ENCODE results near the gene PPP2R5C.

Gene PPP2R5C

GRCh38 chr14:101840649-101841369 is 79.3 kb downstream of the PPP2R5C start:
- DNase-seq (ENCODE audit: low spot score), result no peak

GRCh38 chr14:101843038-101843437 is 81.5 kb downstream of the PPP2R5C start:
- no peak for DNase-seq (ENCODE audit: low spot score)

DNA sequence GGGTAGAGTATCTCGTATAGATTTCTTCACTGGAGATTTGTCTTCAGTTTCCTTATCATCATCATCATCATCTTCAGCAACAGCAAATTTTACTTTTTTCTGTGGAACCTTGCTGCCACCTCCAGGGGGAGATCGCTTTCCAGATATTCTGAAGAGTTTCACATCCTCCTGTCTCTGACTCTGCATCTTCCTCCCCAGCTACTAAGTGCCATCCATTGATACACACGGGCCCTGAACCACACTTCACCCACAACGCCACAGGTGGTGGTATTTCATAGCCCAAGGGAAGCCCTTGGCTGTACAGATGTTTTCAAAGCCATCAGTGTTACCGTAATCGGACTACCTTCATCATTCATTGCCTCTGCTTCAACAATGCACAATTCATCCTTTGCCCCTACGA is 82.2 kb downstream of the PPP2R5C start:
- DNase-seq (ENCODE audit: low spot score), result no peak

- no peak for DNase-seq (ENCODE audit: low spot score)
These were observed 82.7 kb downstream of the PPP2R5C start for GRCh38 chr14:101844219-101844618.

DNA sequence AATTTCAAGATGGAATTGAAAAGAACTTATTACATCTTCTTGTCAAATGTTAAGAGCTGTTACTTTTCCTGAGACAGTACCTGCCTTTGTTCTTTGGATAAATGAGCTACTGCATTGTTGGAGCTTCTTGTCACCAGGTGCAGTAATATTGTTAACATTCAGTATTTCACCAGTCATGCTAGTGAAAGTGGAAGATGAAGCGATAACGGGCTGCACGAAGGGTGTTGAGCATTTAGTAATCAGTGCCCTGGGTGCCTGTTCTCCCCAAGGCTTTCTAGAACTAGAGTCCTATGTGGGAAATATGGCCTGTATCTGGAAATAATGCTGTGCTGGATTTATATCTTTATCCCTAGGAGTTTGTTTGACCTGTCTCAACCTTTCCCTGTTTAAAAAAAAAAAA is 83.2 kb downstream of the PPP2R5C start:
- no peak for DNase-seq (ENCODE audit: low spot score)

GRCh38 chr14:101845496-101845895 is 84.0 kb downstream of the PPP2R5C start:
- DNase-seq (ENCODE audit: low spot score), result no peak

GRCh38 chr14:101845896-101846295 is 84.4 kb downstream of the PPP2R5C start:
- no peak for DNase-seq (ENCODE audit: low spot score)

GRCh38 chr14:101849125-101849524 is 87.6 kb downstream of the PPP2R5C start:
- no peak for DNase-seq (ENCODE audit: low spot score)

DNA sequence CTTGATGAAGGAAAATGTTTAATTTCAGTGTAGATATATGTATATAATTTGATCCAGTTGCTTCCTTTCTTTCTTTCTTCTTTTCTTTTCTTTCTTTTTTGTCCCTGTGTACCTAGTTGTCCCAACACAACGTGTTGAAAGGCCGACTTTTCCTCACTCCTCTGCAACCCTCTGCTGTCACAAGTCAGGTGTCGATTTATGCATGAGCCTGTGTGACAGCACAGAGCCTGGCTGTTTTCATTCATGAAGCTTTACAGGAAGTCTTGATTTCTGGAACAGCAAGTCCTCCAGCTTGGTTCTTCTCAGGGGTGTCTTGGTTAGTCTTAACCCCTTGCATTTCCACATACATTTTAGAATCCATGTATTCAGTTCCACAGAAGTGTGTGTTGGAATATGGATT is 88.1 kb downstream of the PPP2R5C start:
- DNase-seq (ENCODE audit: low spot score), result no peak

DNA sequence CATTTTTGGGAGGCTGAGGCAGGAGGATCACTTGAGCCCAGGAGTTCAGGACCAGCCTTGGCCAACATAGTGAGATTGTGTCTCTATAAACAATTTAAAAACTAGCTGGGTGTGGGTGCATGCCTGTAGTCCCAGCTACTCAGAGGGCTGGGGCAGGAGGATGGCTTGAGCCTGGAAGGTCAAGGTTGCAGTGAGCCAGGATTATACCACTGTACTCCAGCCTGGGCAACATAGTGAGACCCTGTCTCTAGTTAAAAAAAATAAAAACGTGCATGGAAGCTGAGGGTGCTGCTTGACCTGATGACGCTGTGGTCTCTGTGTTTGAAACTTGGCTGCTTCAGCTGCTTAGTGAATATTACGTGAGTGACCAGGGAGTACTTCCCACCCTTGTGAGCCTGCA is 89.7 kb downstream of the PPP2R5C start:
- no peak for DNase-seq (ENCODE audit: low spot score)

- no peak for DNase-seq (ENCODE audit: low spot score)
These were observed 90.4 kb downstream of the PPP2R5C start for GRCh38 chr14:101851736-101852405.

DNA sequence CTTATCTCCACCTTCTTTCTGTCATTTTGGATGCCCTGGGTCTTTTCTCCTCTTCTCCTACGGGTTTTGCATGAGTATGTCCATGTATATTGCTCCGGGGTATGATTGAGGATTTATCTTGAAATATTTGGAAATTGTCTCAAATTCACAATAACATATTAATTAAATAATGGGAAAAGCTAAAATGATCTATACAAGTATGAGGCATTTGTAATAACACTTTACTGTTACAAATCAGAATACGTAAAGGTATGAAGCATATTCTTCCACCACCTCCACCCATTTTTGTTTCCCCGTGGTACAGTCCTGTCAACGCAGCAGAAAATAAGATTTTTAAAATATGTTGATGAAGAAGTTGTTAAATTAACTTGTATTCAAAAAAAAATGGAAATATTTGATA is 91.3 kb downstream of the PPP2R5C start:
- DNase-seq (ENCODE audit: low spot score), result no peak

GRCh38 chr14:101853455-101854018 is 92.0 kb downstream of the PPP2R5C start:
- no peak for DNase-seq (ENCODE audit: low spot score)

- DNase-seq (ENCODE audit: low spot score), result no peak
These were observed 92.9 kb downstream of the PPP2R5C start for GRCh38 chr14:101854366-101854765.

GRCh38 chr14:101855958-101856357 is 94.4 kb downstream of the PPP2R5C start:
- no peak for DNase-seq (ENCODE audit: low spot score)

- no peak for DNase-seq (ENCODE audit: low spot score)
These were observed 95.0 kb downstream of the PPP2R5C start for GRCh38 chr14:101856536-101856935.

DNA sequence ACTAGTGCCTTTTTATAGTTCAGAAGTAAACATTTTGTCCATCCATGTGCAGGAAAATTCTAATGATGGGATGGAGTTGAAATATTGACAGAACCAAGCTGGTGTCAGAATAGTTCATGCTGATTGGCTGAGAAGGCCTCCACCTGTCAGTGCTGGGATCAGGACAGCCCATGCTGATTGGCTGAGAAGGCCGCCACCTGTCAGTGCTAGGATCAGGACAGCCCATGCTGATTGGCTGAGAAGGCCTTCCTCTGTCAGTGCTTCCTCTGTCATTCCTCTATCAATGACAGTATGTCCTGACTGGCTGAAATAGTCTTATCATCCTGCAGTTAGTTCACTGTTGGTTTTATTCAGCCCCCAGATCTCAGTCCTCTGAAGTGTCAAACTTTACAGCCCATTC is 95.7 kb downstream of the PPP2R5C start:
- DNase-seq (ENCODE audit: low spot score), result no peak

- DNase-seq (ENCODE audit: low spot score), result no peak
These were observed 97.5 kb downstream of the PPP2R5C start for GRCh38 chr14:101858791-101859537.

GRCh38 chr14:101859538-101859902 is 98.0 kb downstream of the PPP2R5C start:
- no peak for DNase-seq (ENCODE audit: low spot score)

GRCh38 chr14:101859958-101860357 is 98.4 kb downstream of the PPP2R5C start:
- DNase-seq (ENCODE audit: low spot score), result no peak

GRCh38 chr14:101861464-101861863 is 100.0 kb downstream of the PPP2R5C start:
- DNase-seq (ENCODE audit: low spot score), result no peak

DNA sequence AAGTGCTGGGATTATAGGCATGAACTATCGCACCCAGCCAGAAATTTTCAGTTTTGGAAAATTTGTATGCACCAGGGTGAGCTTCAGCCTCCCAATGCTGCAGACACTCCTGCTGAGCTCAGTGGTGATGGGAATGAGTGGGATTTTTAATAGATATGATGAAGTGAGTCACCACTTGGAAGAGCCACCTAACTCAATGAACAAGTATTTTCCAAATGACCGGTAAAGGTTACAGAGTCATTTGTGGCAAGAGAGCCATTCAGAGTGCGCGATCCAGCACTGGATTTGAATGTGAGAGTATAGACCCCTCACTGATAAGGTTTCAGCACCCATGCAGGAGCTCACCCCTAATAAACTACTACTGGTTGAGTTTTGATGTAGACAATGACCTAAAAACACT is 100.7 kb downstream of the PPP2R5C start:
- no peak for DNase-seq (ENCODE audit: low spot score)

DNA sequence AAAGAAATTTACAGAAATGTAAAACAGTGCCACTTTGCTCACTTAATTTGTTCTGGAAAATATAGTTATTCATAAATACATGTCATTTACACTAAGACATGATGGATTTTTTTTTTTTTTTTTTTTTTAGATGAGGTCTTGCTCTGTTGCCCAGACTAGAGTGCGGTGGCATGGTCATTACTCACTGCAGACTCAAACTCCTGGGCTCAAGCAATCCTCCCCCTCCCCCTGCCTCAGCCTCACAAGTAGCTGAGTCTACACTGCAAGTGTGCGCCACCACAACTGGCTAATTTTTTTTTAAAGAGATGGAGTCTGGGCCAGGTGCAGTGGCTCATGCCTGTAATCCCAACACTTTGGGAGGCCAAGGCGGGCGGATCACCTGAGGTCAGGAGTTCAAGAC is 101.2 kb downstream of the PPP2R5C start:
- DNase-seq (ENCODE audit: low spot score), result no peak

Measured in AG08396 (cell line).